Panc1 (cell line): ENCODE measurements around the gene PRSS27. TPM values are rescaled to one million over a fixed set of nuclear protein-coding genes. Genes with fewer than 3 reads are reported as not detected.
"Not testable (repeated sequence)": the region's sequence is repeated elsewhere in the genome, so short reads cannot be mapped to it uniquely, and the experiment has no call there.

Experiments used
- ATAC-seq: fragments of 200-7000 bp; cut with Tn5 transposase; 2 replicates; pipeline ENCODE4 v1.9.1; 2020; ENCODE audit warnings: mild to moderate bottlenecking, moderate library complexity
- BruUV-seq: library from RNA; stranded (reverse); fragments of 400-500 nt; replicated peaks from 2 replicates; lab custom pipeline; 2021; lab: Mats Ljungman, UMichigan
- CTCF ChIA-PET: fragments of 300-600 bp; sonication (Branson Sonifier 250); formaldehyde crosslinking; loops from one replicate; lab custom pipeline; 2022; ENCODE audit warnings: antibody characterized with exemption; lab: Charles Lee
- POLR2A ChIA-PET: fragments of 300-600 bp; sonication (Branson Sonifier 250); formaldehyde crosslinking; loops from one replicate; lab custom pipeline; 2022; ENCODE audit warnings: antibody characterized with exemption; lab: Charles Lee
- DNase-seq: peaks from one replicate; pipeline ENCODE4 v3.0.0-alpha.2; 2010; ENCODE audit warnings: low read depth, low spot score
- H3K27ac ChIP-seq: 2 replicates; pipeline ENCODE4 v1.5.1; 2011; ENCODE audit warnings: mild to moderate bottlenecking, low read length, inconsistent platforms
- H3K27me3 ChIP-seq: fragments of 200-500 bp; sonication (Bioruptor generic); 2 replicates; pipeline ENCODE4 v1.6.0; 2014; ENCODE audit warnings: low read length, inconsistent platforms; ENCODE audit not compliant: control insufficient read depth, insufficient read depth
- H3K36me3 ChIP-seq: fragments of 200-500 bp; sonication (Bioruptor generic); 2 replicates; pipeline ENCODE4 v1.5.1; 2014; ENCODE audit warnings: inconsistent platforms, mild to moderate bottlenecking, low read length, moderate library complexity; ENCODE audit not compliant: control insufficient read depth, insufficient read depth
- H3K4me1 ChIP-seq: 2 replicates; pipeline ENCODE4 v1.5.1; 2011; ENCODE audit warnings: inconsistent platforms, mild to moderate bottlenecking, low read length, moderate library complexity; ENCODE audit not compliant: control insufficient read depth, insufficient read depth
- H3K4me3 ChIP-seq, 2 experiments: 2 replicates each; pipeline ENCODE4 v1.5.1; 2011 to 2012; ENCODE audit warnings: low read depth in 2 of 2, low read length in 2 of 2, mild to moderate bottlenecking in 2 of 2, inconsistent platforms in 1 of 2, moderate library complexity in 1 of 2
- H3K9me3 ChIP-seq: fragments of 200-500 bp; sonication (Bioruptor generic); 2 replicates; pipeline ENCODE4 v1.5.1; 2014; ENCODE audit warnings: low read depth, mild to moderate bottlenecking, inconsistent platforms, low read length, moderate library complexity; ENCODE audit not compliant: control insufficient read depth, insufficient read depth
- POLR2AphosphoS5 ChIP-seq: IDR thresholded peaks from 2 replicates; pipeline ENCODE4 v1.6.1; 2012; ENCODE audit warnings: mild to moderate bottlenecking, low read depth, low read length, moderate library complexity
- SIN3A ChIP-seq: IDR thresholded peaks from 2 replicates; pipeline ENCODE4 v1.6.1; 2012; ENCODE audit warnings: low read depth, mild to moderate bottlenecking, low read length, moderate library complexity, borderline replicate concordance; ENCODE audit not compliant: insufficient read depth
- TCF7L2 ChIP-seq: IDR thresholded peaks from 2 replicates; pipeline ENCODE4 v1.6.1; 2011; ENCODE audit warnings: mild to moderate bottlenecking, low read depth, low read length, inconsistent platforms
- in situ Hi-C: cut with HindIII; loops from 2 replicates; pipeline ENCODE4 v1.10.0; 2016; ENCODE audit warnings: low sequenced_read_pairs, low pct_unique_long_range_greater_than_20kb
- intact Hi-C: fragments of 100-400 bp; cut with micrococcal nuclease; formaldehyde crosslinking; loops from one replicate; pipeline ENCODE4 v1.10.0; 2022; ENCODE audit not compliant: unreplicated experiment
- total RNA-seq: library from RNA; stranded (reverse); gene quantifications from one replicate; pipeline ENCODE4 v1.2.1, GENCODE V29; 2021; ENCODE audit not compliant: unreplicated experiment
- TF ChIP-seq, protein P1 (sequence below), 2 experiments: IDR thresholded peaks; 2 replicates each; pipeline ENCODE4 v1.6.1; 2011 to 2012; ENCODE audit warnings: low read depth in 2 of 2, control low read depth in 1 of 2, low read length in 1 of 2, mild to moderate bottlenecking in 1 of 2, moderate library complexity in 1 of 2; ENCODE audit not compliant: insufficient read depth in 1 of 2
- TF ChIP-seq, protein P2 (sequence below): fragments of 450-650 bp; IDR thresholded peaks from 2 replicates; pipeline ENCODE4 v1.5.1; 2017; ENCODE audit warnings: mild to moderate bottlenecking

Gene PRSS27
- total RNA-seq, 1 experiment from 2014 or later, result 3.3 TPM

- no peak for TF ChIP-seq SIN3A
- DNase-seq (no peak), ATAC-seq (no peak)
- H3K36me3 ChIP-seq, result peaks cover 2% of the 10 kb centered on the region; the same call in 1 of the 2 replicates
- no peaks in the 10 kb centered on the region for H3K27me3 ChIP-seq
- no peaks in the 10 kb centered on the region for H3K9me3 ChIP-seq
- peaks cover 8% of the 10 kb centered on the region for H3K4me1 ChIP-seq
- no TSS peak for BruUV-seq
- CTCF ChIA-PET, result no interaction called here
- no peak overlapping the region for H3K4me3 ChIP-seq
- in situ Hi-C loops (no loop called here), intact Hi-C loops (no loop called here)
- POLR2A ChIA-PET, result no interaction called here
- H3K27ac ChIP-seq, result no peak overlapping the region
Measured at GRCh38 chr16:2687531-2688308, 32.3 kb downstream of the PRSS27 start.

- Histone ChIP-seq H3K27me3 (no peaks in the 10 kb centered on the region), H3K27ac (no peak overlapping the region), H3K4me3 (no peak overlapping the region), H3K9me3 (no peaks in the 10 kb centered on the region), H3K36me3 (peaks cover 6% of the 10 kb centered on the region; the same call in 1 of the 2 replicates), H3K4me1 (peaks cover 8% of the 10 kb centered on the region)
- TF ChIP-seq, protein P1, sequence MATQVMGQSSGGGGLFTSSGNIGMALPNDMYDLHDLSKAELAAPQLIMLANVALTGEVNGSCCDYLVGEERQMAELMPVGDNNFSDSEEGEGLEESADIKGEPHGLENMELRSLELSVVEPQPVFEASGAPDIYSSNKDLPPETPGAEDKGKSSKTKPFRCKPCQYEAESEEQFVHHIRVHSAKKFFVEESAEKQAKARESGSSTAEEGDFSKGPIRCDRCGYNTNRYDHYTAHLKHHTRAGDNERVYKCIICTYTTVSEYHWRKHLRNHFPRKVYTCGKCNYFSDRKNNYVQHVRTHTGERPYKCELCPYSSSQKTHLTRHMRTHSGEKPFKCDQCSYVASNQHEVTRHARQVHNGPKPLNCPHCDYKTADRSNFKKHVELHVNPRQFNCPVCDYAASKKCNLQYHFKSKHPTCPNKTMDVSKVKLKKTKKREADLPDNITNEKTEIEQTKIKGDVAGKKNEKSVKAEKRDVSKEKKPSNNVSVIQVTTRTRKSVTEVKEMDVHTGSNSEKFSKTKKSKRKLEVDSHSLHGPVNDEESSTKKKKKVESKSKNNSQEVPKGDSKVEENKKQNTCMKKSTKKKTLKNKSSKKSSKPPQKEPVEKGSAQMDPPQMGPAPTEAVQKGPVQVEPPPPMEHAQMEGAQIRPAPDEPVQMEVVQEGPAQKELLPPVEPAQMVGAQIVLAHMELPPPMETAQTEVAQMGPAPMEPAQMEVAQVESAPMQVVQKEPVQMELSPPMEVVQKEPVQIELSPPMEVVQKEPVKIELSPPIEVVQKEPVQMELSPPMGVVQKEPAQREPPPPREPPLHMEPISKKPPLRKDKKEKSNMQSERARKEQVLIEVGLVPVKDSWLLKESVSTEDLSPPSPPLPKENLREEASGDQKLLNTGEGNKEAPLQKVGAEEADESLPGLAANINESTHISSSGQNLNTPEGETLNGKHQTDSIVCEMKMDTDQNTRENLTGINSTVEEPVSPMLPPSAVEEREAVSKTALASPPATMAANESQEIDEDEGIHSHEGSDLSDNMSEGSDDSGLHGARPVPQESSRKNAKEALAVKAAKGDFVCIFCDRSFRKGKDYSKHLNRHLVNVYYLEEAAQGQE (IDR thresholded peaks at IDR 0.05; ENCODE audit: insufficient read depth in 1 of 2, low read depth in 2 of 2, low read length in 1 of 2), result no peak
- TF ChIP-seq, protein P2, sequence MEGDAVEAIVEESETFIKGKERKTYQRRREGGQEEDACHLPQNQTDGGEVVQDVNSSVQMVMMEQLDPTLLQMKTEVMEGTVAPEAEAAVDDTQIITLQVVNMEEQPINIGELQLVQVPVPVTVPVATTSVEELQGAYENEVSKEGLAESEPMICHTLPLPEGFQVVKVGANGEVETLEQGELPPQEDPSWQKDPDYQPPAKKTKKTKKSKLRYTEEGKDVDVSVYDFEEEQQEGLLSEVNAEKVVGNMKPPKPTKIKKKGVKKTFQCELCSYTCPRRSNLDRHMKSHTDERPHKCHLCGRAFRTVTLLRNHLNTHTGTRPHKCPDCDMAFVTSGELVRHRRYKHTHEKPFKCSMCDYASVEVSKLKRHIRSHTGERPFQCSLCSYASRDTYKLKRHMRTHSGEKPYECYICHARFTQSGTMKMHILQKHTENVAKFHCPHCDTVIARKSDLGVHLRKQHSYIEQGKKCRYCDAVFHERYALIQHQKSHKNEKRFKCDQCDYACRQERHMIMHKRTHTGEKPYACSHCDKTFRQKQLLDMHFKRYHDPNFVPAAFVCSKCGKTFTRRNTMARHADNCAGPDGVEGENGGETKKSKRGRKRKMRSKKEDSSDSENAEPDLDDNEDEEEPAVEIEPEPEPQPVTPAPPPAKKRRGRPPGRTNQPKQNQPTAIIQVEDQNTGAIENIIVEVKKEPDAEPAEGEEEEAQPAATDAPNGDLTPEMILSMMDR, result no peak
- TF ChIP-seq SIN3A (no peak), POLR2AphosphoS5 (no peak), TCF7L2 (no peak)
- in situ Hi-C loops (no loop called here), intact Hi-C loops (no loop called here)
- ChIA-PET CTCF (no interaction called here), POLR2A (no interaction called here)
- BruUV-seq, result no TSS peak
- ATAC-seq (no peak), DNase-seq (no peak)
Measured at GRCh38 chr16:2686912-2687507, 33.0 kb downstream of the PRSS27 start.

GRCh38 chr16:2686075-2686474 is 33.9 kb downstream of the PRSS27 start:
- BruUV-seq, intact Hi-C loops, in situ Hi-C loops, ATAC-seq, H3K4me3 ChIP-seq, H3K27me3 ChIP-seq, H3K27ac ChIP-seq, CTCF ChIA-PET, POLR2A ChIA-PET, H3K36me3 ChIP-seq, H3K9me3 ChIP-seq, DNase-seq: not testable (repeated sequence)
- H3K4me1 ChIP-seq, result peaks cover 12% of the 10 kb centered on the region

DNA sequence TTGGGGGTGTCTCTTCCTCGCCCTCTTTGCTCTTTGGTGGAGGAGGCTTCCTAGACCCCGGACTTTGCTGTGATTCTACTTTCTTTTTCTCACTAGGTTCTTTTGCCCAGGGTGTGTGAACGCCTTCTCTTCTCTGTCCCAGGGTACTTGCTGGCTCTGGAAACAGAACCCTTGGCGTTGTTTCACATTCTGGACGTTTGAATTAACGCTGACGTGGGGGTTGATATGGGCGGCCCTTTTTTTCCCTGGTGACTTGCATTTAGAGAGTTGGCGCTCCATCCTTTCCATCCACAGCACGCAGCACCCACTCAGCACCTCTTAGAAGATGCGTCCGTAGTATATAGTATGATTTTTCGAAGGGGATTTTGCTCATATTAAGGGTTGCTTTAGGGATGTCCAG is 37.0 kb downstream of the PRSS27 start:
- POLR2A ChIA-PET, in situ Hi-C loops, H3K9me3 ChIP-seq: not testable (repeated sequence)

More for the DNA sequence above, 37.0 kb downstream of the PRSS27 start:
- BruUV-seq, DNase-seq, H3K27me3 ChIP-seq, intact Hi-C loops, H3K36me3 ChIP-seq, CTCF ChIA-PET: not testable (repeated sequence)
- peak; percentile 1; the same call in 1 of the 2 replicates for ATAC-seq
- Histone ChIP-seq H3K4me3 (peak overlapping the region; percentile 72 to 98), H3K27ac (peak overlapping the region; percentile 93), H3K4me1 (peaks cover 12% of the 10 kb centered on the region)
